Measurements from ENCODE around the gene FRMD5. TPM values are rescaled to one million over a fixed set of nuclear protein-coding genes. Genes with fewer than 3 reads are reported as not detected.
A peak's percentile ranks its signal among the peaks of the same experiment; 100 is the strongest.

FRMD5 gene
- total and polyA plus RNA-seq, 11 donors = 12.5 to 110 (median 55.7) TPM

DNA sequence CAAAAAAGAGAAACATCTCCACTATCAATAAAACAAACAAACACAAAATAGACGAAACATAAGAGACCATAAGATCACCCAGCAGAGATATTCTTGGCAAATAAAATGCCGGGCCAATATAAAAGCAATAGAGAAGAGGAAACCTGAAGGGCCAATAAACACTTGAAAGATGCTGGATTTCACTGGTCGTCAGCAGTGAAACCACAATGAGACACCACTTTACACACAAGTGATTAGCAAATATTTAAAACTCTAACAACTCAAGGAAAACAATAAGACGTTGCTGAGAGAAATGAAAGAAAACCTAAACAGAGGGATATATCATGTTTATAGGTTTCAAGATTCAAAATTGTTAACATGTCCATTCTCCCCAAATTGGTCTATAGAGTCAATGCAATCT is 219.7 kb downstream of the FRMD5 start:
- WGBS, 4 donors = 42 to 52% (median 46%) methylated on average over 4 of the region's 4 CpGs
- no peaks in the 10 kb centered on the region for H3K36me3 ChIP-seq
- no peak overlapping the region for H3K4me3 ChIP-seq
- peaks cover 0 to 15% (median 0%) of the 10 kb centered on the region in 12 donors for H3K4me1 ChIP-seq
- no peak for TF ChIP-seq POLR2A (IDR thresholded peaks at IDR 0.05)
- TF ChIP-seq, protein P1, sequence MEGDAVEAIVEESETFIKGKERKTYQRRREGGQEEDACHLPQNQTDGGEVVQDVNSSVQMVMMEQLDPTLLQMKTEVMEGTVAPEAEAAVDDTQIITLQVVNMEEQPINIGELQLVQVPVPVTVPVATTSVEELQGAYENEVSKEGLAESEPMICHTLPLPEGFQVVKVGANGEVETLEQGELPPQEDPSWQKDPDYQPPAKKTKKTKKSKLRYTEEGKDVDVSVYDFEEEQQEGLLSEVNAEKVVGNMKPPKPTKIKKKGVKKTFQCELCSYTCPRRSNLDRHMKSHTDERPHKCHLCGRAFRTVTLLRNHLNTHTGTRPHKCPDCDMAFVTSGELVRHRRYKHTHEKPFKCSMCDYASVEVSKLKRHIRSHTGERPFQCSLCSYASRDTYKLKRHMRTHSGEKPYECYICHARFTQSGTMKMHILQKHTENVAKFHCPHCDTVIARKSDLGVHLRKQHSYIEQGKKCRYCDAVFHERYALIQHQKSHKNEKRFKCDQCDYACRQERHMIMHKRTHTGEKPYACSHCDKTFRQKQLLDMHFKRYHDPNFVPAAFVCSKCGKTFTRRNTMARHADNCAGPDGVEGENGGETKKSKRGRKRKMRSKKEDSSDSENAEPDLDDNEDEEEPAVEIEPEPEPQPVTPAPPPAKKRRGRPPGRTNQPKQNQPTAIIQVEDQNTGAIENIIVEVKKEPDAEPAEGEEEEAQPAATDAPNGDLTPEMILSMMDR (IDR thresholded peaks at IDR 0.05) = no peak
- DNase-seq (no peak), ATAC-seq (no peak)
- H3K27ac ChIP-seq = peak overlapping the region in 5 of 12 donors; percentile 14 to 66 (median 50)
- no peaks in the 10 kb centered on the region for H3K27me3 ChIP-seq
- H3K9me3 ChIP-seq = peaks cover 0 to 7% (median 0%) of the 10 kb centered on the region in 12 donors
- intact Hi-C loops (cut with DNase I) = loop anchor here in 1 of 10 donors (10.0 kb wide), 1 partner anchor 49 kb away; no protein-coding TSS in a partner anchor

DNA sequence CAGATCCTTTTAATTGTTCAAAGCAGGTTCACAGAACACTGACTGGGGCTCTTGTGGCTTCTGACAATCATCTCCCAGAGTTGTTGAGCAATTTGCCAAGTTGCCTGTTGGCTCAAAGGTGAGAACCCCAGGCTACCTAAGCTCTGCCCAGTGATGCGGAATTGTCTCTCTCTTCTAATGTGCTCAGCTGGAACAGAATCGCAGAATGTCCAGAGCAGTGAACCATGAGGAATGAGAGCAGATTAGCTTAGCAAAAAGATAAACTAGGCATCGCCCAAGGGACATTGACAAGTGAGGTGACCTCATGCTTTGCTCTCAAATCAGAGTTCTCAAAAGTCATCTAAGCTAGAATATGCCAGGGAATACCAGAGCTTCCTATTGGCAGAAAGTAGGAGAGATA is 220.2 kb downstream of the FRMD5 start:
- ATAC-seq (peak; percentile 26 to 76 (median 68)), DNase-seq (no peak)
- Histone ChIP-seq H3K4me3 (no peak overlapping the region), H3K36me3 (no peaks in the 10 kb centered on the region), H3K27ac (peak overlapping the region in 5 of 12 donors; percentile 27 to 66 (median 51)), H3K9me3 (peaks cover 0 to 7% (median 0%) of the 10 kb centered on the region in 12 donors), H3K4me1 (peaks cover 0 to 15% (median 0%) of the 10 kb centered on the region in 12 donors), H3K27me3 (no peaks in the 10 kb centered on the region)
- 33 to 42% (median 37%) methylated on average over 3 of the region's 3 CpGs for WGBS, 4 donors
- no peak for TF ChIP-seq POLR2A (IDR thresholded peaks at IDR 0.05)
- TF ChIP-seq, protein P1 (IDR thresholded peaks at IDR 0.05) = no peak
- intact Hi-C loops (cut with DNase I) = loop anchor here in 1 of 10 donors (10.0 kb wide), 1 partner anchor 50 kb away; no protein-coding TSS in a partner anchor

DNA sequence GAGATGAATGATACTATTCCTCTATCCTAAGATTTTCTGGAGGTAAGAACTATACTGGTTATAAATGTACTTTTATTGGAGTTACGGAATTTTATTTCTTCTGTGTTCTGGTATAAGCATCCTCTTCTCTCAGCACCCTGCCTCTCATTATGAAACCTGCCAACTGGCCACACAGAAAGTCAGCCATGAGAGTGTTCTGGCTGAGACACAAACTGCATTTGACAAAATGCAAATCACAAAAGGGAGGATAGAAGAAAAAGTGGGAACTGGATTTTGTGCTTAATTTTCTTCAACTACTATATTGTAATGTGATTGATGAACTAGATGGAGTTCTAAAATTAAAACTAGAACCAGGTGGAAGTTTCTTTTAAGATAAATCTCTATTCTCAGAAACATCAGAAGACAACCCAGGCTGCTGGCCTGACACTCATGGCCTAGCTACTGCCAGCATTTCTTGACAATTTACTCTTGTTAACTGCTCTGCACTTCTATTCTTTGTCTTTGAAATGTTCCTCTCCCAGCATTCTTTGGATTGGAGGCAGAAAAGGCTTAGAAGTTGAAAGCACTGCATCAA is 225.2 kb downstream of the FRMD5 start:
- DNase-seq = no peak
- intact Hi-C loops (cut with DNase I) = loop anchor here in 1 of 10 donors (10.0 kb wide), 1 partner anchor 55 kb away; no protein-coding TSS in a partner anchor
- H3K4me1 ChIP-seq = peaks cover 0 to 7% (median 0%) of the 10 kb centered on the region in 12 donors
- H3K36me3 ChIP-seq = no peaks in the 10 kb centered on the region
- no peaks in the 10 kb centered on the region for H3K27me3 ChIP-seq
- H3K9me3 ChIP-seq = no peaks in the 10 kb centered on the region
- WGBS, 4 donors = 91 to 98% (median 96%) methylated on average over 1 of the region's 1 CpG
- TF ChIP-seq POLR2A (IDR thresholded peaks at IDR 0.05) = no peak
- TF ChIP-seq, protein P1 (IDR thresholded peaks at IDR 0.05) = no peak
- ATAC-seq = no peak
- no peak overlapping the region for H3K4me3 ChIP-seq
- no peak overlapping the region for H3K27ac ChIP-seq

DNA sequence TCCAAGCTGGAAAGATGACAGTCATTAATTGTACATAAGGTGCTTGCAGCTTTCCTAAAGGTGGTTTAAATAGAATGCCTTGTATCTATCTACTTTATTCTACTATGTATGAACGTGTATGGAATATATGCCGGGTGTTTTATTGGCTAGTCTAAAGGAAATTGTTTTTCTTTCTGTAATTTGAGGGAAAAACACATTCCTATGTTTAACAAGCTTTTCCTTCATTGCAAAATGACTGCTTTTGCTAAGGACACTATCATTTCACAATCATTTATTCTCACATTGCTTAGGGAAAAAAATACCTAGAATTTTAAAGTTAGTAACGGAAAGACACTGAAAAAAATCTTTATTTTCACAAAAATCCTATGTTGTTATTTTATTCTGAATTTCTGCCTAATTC is 226.5 kb downstream of the FRMD5 start:
- no peak for DNase-seq
- Histone ChIP-seq H3K9me3 (no peaks in the 10 kb centered on the region), H3K27ac (no peak overlapping the region)

More for the DNA sequence above, 226.5 kb downstream of the FRMD5 start:
- Histone ChIP-seq H3K4me3 (no peak overlapping the region), H3K27me3 (no peaks in the 10 kb centered on the region), H3K4me1 (peaks cover 0 to 3% (median 0%) of the 10 kb centered on the region in 12 donors), H3K36me3 (no peaks in the 10 kb centered on the region)
- 71 to 80% (median 72%) methylated on average over 3 of the region's 3 CpGs for WGBS, 4 donors
- TF ChIP-seq, protein P1 (IDR thresholded peaks at IDR 0.05) = no peak
- no peak for TF ChIP-seq POLR2A (IDR thresholded peaks at IDR 0.05)
- no peak for ATAC-seq
- intact Hi-C loops (cut with DNase I) = no loop called here
